ENCODE data around the gene PPP6R2.

- TF ChIP-seq POLR2AphosphoS5 (IDR thresholded peaks at IDR 0.05; ENCODE audit: insufficient read depth, low read depth, low read length) = no peak
- no peak for TF ChIP-seq CTCF (IDR thresholded peaks at IDR 0.05; ENCODE audit: extremely low read depth in 1 of 2, insufficient read depth in 1 of 2, low read depth in 1 of 2, low read length in 2 of 2)
- no peak for TF ChIP-seq GATA2 (IDR thresholded peaks at IDR 0.05; ENCODE audit: insufficient read depth, insufficient read length, low read depth, low read length)
- TF ChIP-seq POLR2A (IDR thresholded peaks at IDR 0.05; ENCODE audit: low read depth, low read length) = no peak
- TF ChIP-seq, protein P1, sequence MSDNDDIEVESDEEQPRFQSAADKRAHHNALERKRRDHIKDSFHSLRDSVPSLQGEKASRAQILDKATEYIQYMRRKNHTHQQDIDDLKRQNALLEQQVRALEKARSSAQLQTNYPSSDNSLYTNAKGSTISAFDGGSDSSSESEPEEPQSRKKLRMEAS (IDR thresholded peaks at IDR 0.05; ENCODE audit: insufficient read depth, insufficient read length) = no peak
- TF ChIP-seq JUN (IDR thresholded peaks at IDR 0.05; ENCODE audit: borderline replicate concordance, insufficient read depth, insufficient read length, low read depth) = no peak
- no peak for TF ChIP-seq EZH2 (IDR thresholded peaks at IDR 0.05; ENCODE audit: borderline replicate concordance, low read depth, low read length, severe bottlenecking)
Observed at GRCh38 chr22:50488006-50488677, 145.0 kb downstream of the PPP6R2 start.
